HAP-1 (cell line): ENCODE results near the gene NCBP3.
"Not testable (repeated sequence)": the region's sequence is repeated elsewhere in the genome, so short reads cannot be mapped to it uniquely, and the experiment has no call there.

Experiments
- DNase-seq, 2 experiments: peaks; one replicate each; pipeline ENCODE4 v3.0.0-alpha.2; 2016 to 2020; ENCODE audit warnings: low spot score in 2 of 2
- H3K27me3 ChIP-seq: fragments of 250-450 bp; sonication (Bioruptor Pico); 2 replicates; pipeline ENCODE4 v1.5.1; 2020; ENCODE audit warnings: low read depth, mild to moderate bottlenecking, moderate library complexity
- H3K36me3 ChIP-seq: fragments of 250-450 bp; sonication (Bioruptor Pico); replicated peaks from 2 replicates; pipeline ENCODE4 v1.5.1; 2020; ENCODE audit warnings: mild to moderate bottlenecking
- H3K4me1 ChIP-seq: fragments of 250-450 bp; sonication (Bioruptor Pico); 2 replicates; pipeline ENCODE4 v1.5.1; 2020; ENCODE audit warnings: mild to moderate bottlenecking
- H3K4me3 ChIP-seq: fragments of 250-450 bp; sonication (Bioruptor Pico); 2 replicates; pipeline ENCODE4 v1.5.1; 2020; ENCODE audit warnings: mild to moderate bottlenecking, moderate library complexity
- H3K9me3 ChIP-seq: fragments of 250-450 bp; sonication (Bioruptor Pico); 2 replicates; pipeline ENCODE4 v1.5.1; 2020; ENCODE audit warnings: mild to moderate bottlenecking, moderate library complexity
- in situ Hi-C: fragments of 300-500 bp; cut with MboI; formaldehyde crosslinking; loops from 3 replicates; pipeline ENCODE4 v1.14.3; 2020; ENCODE audit warnings: low sequenced_read_pairs, inconsistent platforms, mixed read lengths

NCBP3 gene

DNA sequence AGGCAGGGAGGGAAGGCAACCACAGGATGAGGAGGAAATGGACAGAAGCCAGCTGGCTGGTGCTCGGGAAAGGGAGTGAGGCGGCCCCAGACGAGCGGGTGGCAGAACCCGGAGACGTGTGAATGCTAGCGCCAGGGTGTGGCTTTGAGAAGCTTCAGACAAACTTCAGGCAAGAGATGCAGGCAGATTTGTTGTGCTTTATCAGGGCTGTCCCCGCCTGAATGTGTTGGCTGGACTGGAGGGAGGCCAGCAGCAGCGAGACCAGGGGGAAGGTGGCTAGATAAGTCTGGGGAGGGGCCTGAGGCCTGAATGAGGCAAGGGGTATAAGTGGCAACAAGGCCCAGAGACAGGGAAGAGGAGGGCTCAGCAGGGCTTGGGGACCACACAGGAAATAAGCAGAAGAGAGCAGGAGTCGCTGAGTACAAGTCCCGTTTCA, 24.8 kb upstream of the NCBP3 start:
- in situ Hi-C loops = no loop called here
- Histone ChIP-seq H3K27me3 (no peaks in the 10 kb centered on the region), H3K4me1 (no peaks in the 10 kb centered on the region), H3K36me3 (0 out of 2 replicates have a peak, but pooled peaks cover 3% of the 10 kb centered on the region), H3K4me3 (no peak overlapping the region), H3K9me3 (no peaks in the 10 kb centered on the region)
- no peak for DNase-seq

GRCh38 chr17:3867606-3868005, 21.6 kb upstream of the NCBP3 start:
- Histone ChIP-seq H3K4me3 (no peak overlapping the region), H3K4me1 (no peaks in the 10 kb centered on the region), H3K27me3 (no peaks in the 10 kb centered on the region), H3K36me3 (0 out of 2 replicates have a peak, but pooled peaks cover 3% of the 10 kb centered on the region), H3K9me3 (no peaks in the 10 kb centered on the region)
- in situ Hi-C loops = no loop called here
- no peak for DNase-seq

DNA sequence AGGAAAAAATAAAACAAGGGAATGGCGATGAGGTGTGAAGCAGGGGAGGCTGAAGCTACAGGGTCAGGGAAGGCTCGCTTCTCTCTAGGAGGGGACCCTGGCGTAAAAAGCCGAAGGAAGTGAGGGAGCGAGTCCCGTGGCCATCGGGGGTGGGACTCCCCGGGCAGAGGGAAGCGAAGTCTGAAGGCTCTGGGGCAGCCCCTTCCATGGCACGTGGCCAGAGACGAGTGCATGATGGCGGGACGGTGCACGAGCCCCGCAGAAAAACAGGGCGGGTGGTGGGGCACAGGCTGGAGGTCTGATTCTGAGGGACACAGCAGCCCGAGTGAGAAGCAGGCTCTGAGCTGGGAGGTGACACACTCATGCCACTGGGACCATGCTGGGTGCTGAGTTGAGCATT, 21.1 kb upstream of the NCBP3 start:
- H3K9me3 ChIP-seq = no peaks in the 10 kb centered on the region
- no peak overlapping the region for H3K4me3 ChIP-seq
- H3K4me1 ChIP-seq = no peaks in the 10 kb centered on the region
- H3K36me3 ChIP-seq = 0 out of 2 replicates have a peak, but pooled peaks cover 1% of the 10 kb centered on the region
- no peak for DNase-seq
- H3K27me3 ChIP-seq = no peaks in the 10 kb centered on the region
- in situ Hi-C loops = no loop called here

DNA sequence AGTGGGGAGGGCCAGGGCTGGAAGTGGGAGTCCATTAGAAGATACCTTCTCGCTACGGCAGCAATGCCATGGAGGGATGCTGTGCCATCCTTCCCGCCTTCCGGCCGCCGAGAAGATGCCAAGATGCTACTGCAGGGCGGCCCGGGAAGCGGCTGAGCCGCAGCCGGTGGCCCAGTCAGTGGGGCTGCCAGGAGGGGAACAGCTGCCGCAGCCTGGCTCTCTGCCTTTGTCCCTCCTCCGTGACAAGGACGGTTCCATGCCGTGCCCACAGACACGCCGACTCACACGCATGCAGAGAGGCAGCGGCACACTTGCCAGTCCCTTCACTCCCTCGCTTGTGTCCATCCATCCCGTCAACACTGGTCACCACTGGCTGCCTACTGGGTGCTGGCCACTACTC, 20.2 kb upstream of the NCBP3 start:
- Histone ChIP-seq H3K9me3 (no peaks in the 10 kb centered on the region), H3K4me1 (no peaks in the 10 kb centered on the region), H3K4me3 (no peak overlapping the region), H3K36me3 (no peaks in the 10 kb centered on the region), H3K27me3 (no peaks in the 10 kb centered on the region)
- no peak for DNase-seq
- in situ Hi-C loops = no loop called here

DNA sequence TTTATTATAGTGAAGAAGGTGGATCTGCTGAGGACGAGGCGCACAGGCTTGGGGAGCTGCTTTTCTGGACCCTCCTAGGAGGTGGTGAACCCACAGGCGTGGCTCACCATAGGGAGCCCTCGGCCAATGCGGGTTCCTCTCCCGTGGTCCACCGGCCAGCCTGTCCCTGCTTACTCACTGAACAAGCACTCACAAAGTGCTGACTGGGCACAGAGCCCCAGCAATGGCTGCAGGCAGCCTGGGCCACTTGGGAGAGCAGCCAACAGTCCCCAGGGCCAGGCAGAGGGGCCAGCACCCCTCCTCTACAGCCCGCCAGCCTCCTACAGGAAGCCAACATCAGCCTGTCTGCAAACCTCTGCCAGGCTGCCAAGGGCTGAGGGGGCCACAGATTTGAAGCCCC, 19.1 kb upstream of the NCBP3 start:
- H3K27me3 ChIP-seq = no peaks in the 10 kb centered on the region
- DNase-seq = no peak
- H3K4me1 ChIP-seq = no peaks in the 10 kb centered on the region
- in situ Hi-C loops = no loop called here
- H3K4me3 ChIP-seq = no peak overlapping the region
- no peaks in the 10 kb centered on the region for H3K9me3 ChIP-seq
- no peaks in the 10 kb centered on the region for H3K36me3 ChIP-seq

- Histone ChIP-seq H3K36me3 (no peaks in the 10 kb centered on the region), H3K4me1 (no peaks in the 10 kb centered on the region), H3K9me3 (no peaks in the 10 kb centered on the region), H3K4me3 (no peak overlapping the region), H3K27me3 (no peaks in the 10 kb centered on the region)
- in situ Hi-C loops = no loop called here
- no peak for DNase-seq
Observed at GRCh38 chr17:3864534-3864933, 18.5 kb upstream of the NCBP3 start.

DNA sequence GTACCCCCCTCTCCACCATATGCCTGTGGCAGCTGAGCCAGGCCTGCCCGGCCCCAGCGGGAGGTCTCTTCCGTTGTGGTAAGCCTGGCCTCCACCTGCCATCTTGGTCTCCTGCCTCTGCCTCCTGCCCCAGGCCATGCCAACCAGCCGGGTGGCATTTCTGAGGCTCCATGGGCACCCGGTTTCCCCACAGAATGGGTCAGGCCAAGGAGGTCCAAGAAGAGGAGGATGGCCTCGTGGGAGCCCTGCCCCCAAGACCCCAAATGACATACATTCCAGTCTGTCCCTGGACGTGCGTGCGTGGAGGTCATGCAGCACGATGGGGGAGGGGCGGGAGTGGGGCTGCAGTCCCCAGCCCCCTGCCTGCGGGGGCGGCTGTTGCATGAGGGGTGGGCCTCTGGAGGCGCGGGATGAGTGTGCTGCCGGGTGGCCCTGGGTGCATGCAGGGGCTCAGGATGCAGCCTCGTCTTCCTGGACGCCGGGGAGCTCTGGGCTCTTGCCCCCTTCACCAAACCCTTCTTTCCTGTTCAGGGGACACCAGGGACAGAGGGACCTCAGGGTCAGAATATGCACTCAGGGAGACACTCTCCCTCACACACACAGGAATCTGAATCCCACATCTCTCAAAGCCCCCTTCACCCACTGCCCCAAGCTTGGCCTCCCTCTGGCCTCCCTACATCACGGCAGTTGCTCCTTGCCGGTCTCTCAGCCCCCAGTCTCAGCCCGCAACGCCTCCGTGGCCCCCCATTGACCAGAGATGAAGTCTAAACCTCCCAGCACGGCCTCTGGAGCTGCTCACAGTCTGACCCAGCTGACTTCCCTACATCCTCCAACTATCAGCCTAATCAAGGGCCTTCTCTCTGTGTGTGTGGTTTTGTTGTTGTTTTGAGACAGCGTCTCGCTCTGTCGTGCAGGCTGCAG, 16.0 kb upstream of the NCBP3 start:
- in situ Hi-C loops = no loop called here
- Histone ChIP-seq H3K4me1 (no peaks in the 10 kb centered on the region), H3K9me3 (no peaks in the 10 kb centered on the region), H3K4me3 (no peak overlapping the region), H3K27me3 (no peaks in the 10 kb centered on the region), H3K36me3 (no peaks in the 10 kb centered on the region)
- DNase-seq = no peak

GRCh38 chr17:3860939-3861700, 15.1 kb upstream of the NCBP3 start:
- H3K36me3 ChIP-seq = no peaks in the 10 kb centered on the region
- H3K27me3 ChIP-seq = no peaks in the 10 kb centered on the region
- no peak overlapping the region for H3K4me3 ChIP-seq
- DNase-seq = no peak
- H3K9me3 ChIP-seq = no peaks in the 10 kb centered on the region
- H3K4me1 ChIP-seq = no peaks in the 10 kb centered on the region
- in situ Hi-C loops = no loop called here

DNA sequence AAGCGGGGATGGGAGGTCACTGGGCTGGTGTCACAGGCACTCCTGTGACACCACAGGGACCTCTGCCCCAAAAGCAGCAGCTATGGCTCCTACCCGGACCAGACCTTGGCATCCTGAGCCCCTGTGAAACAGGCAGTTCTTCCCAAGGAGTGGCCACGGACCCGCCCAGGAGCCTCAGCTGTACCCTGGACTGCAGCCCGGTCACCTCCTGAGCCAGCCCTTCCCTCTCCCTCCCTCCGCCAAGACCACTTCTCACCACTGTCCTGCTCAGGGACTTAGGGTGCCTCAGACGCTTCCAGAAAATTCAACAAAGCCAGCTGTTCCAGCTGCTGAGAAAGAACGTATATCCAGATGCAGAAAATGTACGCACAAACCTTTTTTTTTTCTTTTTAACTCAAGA, 13.9 kb upstream of the NCBP3 start:
- H3K36me3 ChIP-seq = no peaks in the 10 kb centered on the region
- no peak overlapping the region for H3K4me3 ChIP-seq
- in situ Hi-C loops = no loop called here
- no peaks in the 10 kb centered on the region for H3K27me3 ChIP-seq
- DNase-seq = no peak
- H3K9me3 ChIP-seq = no peaks in the 10 kb centered on the region
- peaks cover under 1% of the 10 kb centered on the region; the same call in 1 of the 2 replicates for H3K4me1 ChIP-seq

DNA sequence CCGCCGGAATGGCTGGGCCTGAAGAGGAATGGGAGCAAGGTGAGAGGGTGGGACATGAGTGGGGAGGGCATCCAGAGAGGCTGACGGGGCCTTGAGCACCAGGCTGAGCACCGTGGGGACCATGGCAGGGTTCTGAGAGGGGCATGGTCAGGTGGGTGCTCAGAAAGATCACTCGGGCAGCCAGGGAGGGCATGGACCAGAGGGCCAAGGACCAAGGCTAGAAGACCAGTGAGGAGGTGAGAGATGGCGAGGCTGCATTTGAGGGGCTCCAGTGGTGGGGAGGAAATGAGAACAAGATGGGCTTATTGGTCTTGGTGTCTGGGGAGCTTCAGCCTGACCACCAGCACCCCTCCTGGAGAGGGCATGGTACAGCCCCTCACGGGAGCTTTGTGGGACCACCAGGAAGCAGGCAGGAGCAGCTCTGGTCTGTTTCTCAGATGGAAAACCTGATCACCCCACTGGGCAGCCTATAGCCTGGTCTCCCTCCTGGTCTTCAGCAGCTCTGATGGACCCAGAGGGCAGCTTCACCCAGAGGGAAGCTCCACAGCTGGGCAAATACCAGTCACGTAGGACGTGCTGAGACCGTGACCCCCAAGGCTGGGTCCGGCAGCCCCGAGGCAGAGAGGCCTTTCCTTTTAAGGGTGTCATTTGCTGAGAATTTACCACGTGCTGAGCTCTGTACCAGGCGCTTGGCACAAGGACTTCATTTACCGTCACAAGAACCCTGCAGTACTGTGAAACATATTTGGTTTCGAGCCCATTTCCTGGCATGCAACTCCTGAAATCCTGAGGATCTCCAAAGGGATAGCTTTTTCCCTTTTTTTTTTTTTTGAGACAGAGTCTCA, 11.4 kb upstream of the NCBP3 start:
- peaks cover 3% of the 10 kb centered on the region; the same call in 1 of the 2 replicates for H3K4me1 ChIP-seq
- H3K4me3 ChIP-seq = no peak overlapping the region
- no peaks in the 10 kb centered on the region for H3K9me3 ChIP-seq
- H3K27me3 ChIP-seq = no peaks in the 10 kb centered on the region
- in situ Hi-C loops = no loop called here
- DNase-seq = no peak
- no peaks in the 10 kb centered on the region for H3K36me3 ChIP-seq

GRCh38 chr17:3854204-3854603, 8.2 kb upstream of the NCBP3 start:
- H3K36me3 ChIP-seq, H3K27me3 ChIP-seq, H3K4me1 ChIP-seq, in situ Hi-C loops, H3K9me3 ChIP-seq, H3K4me3 ChIP-seq, DNase-seq: not testable (repeated sequence)

GRCh38 chr17:3852561-3852960, 6.5 kb upstream of the NCBP3 start:
- no peaks in the 10 kb centered on the region for H3K27me3 ChIP-seq
- H3K4me1 ChIP-seq = peaks cover 3% of the 10 kb centered on the region; the same call in 1 of the 2 replicates
- H3K9me3 ChIP-seq = no peaks in the 10 kb centered on the region
- DNase-seq = no peak
- H3K4me3 ChIP-seq = no peak overlapping the region
- in situ Hi-C loops = no loop called here
- H3K36me3 ChIP-seq = no peaks in the 10 kb centered on the region

GRCh38 chr17:3851461-3852100, 5.5 kb upstream of the NCBP3 start:
- in situ Hi-C loops = no loop called here

More at GRCh38 chr17:3851461-3852100, 5.5 kb upstream of the NCBP3 start:
- Histone ChIP-seq H3K27me3 (no peaks in the 10 kb centered on the region), H3K4me1 (peaks cover 3% of the 10 kb centered on the region; the same call in 1 of the 2 replicates), H3K9me3 (no peaks in the 10 kb centered on the region), H3K4me3 (no peak overlapping the region), H3K36me3 (no peaks in the 10 kb centered on the region)
- no peak for DNase-seq
